ENCODE data around the gene MYH11. TPM values are rescaled to one million over a fixed set of nuclear protein-coding genes. Genes with fewer than 3 reads are reported as not detected.

MYH11 gene
- total and polyA plus RNA-seq, 2 of the 13 experiments (the other 11 are each of a cell fraction or from before 2014, with no cell fraction given), result not detected

DNA sequence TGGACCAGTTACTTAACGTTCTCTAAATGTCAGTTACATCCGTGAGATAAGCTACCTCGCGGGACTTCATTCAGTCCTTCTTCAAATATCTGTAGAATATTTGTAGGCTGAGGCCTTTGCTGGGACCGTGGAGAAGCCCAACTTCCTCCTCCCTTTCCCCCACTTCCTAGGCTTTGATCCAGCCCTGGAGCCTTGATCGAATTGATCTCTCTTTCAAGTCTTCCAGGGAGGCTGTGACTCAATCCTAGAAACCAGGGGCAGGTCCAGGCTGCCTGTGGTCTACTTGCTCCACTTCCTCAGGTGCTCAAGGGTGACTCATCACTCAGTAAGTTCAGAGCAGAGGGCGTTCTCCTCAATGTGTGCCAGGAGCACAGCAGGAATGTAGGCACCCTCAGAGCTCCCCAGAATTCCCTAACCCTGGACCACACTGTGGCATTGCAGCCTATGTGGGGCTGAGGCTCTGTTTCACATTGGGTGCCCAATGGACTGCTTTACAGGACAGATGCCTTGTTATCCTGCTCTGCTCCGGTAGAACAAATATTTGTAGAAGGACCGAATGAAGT is 42.8 kb upstream of the MYH11 start (continued):
- TF ChIP-seq DPF2 (CRISPR knock-in tag; IDR thresholded peaks at IDR 0.05; ENCODE audit: borderline replicate concordance, low read depth) (peak; percentile 66; the same call in 1 of the 2 replicates), PRDM10 (CRISPR knock-in tag; IDR thresholded peaks at IDR 0.05; ENCODE audit: low read depth) (peak; percentile 22; the same call in 1 of the 2 replicates), ELF3 (CRISPR knock-in tag; IDR thresholded peaks at IDR 0.05) (peak; percentile 88), ZMYM2 (CRISPR knock-in tag; IDR thresholded peaks at IDR 0.05) (peak; percentile 25), PHF21A (CRISPR knock-in tag; IDR thresholded peaks at IDR 0.05) (peak; percentile 58; the same call in 1 of the 2 replicates), ZNF605 (CRISPR knock-in tag; IDR thresholded peaks at IDR 0.05) (peak; percentile 67), NCOA5 (CRISPR knock-in tag; IDR thresholded peaks at IDR 0.05) (no peak), ZSCAN9 (CRISPR knock-in tag; IDR thresholded peaks at IDR 0.05; ENCODE audit: borderline replicate concordance) (peak; percentile 59; the same call in 1 of the 2 replicates), POLR2G (IDR thresholded peaks at IDR 0.05; ENCODE audit: low read depth, low read length) (peak; percentile 38; the same call in 1 of the 2 replicates), ASH2L (IDR thresholded peaks at IDR 0.05; ENCODE audit: insufficient read length, low read depth, low read length) (peak; percentile 28), ZBTB38 (CRISPR knock-in tag; IDR thresholded peaks at IDR 0.05) (peak; percentile 58; the same call in 1 of the 2 replicates), FOXA3 (CRISPR knock-in tag; IDR thresholded peaks at IDR 0.05) (peak; percentile 60; the same call in 1 of the 2 replicates), SIN3B (IDR thresholded peaks at IDR 0.05; ENCODE audit: low read length) (no peak), HNF4A (CRISPR knock-in tag; IDR thresholded peaks at IDR 0.05) (peak; percentile 38; the same call in 1 of the 2 replicates)
- TF ChIP-seq, protein P1, sequence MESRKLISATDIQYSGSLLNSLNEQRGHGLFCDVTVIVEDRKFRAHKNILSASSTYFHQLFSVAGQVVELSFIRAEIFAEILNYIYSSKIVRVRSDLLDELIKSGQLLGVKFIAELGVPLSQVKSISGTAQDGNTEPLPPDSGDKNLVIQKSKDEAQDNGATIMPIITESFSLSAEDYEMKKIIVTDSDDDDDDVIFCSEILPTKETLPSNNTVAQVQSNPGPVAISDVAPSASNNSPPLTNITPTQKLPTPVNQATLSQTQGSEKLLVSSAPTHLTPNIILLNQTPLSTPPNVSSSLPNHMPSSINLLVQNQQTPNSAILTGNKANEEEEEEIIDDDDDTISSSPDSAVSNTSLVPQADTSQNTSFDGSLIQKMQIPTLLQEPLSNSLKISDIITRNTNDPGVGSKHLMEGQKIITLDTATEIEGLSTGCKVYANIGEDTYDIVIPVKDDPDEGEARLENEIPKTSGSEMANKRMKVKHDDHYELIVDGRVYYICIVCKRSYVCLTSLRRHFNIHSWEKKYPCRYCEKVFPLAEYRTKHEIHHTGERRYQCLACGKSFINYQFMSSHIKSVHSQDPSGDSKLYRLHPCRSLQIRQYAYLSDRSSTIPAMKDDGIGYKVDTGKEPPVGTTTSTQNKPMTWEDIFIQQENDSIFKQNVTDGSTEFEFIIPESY (CRISPR knock-in tag; IDR thresholded peaks at IDR 0.05), result peak; percentile 46; the same call in 1 of the 2 replicates
- TF ChIP-seq, protein P2, sequence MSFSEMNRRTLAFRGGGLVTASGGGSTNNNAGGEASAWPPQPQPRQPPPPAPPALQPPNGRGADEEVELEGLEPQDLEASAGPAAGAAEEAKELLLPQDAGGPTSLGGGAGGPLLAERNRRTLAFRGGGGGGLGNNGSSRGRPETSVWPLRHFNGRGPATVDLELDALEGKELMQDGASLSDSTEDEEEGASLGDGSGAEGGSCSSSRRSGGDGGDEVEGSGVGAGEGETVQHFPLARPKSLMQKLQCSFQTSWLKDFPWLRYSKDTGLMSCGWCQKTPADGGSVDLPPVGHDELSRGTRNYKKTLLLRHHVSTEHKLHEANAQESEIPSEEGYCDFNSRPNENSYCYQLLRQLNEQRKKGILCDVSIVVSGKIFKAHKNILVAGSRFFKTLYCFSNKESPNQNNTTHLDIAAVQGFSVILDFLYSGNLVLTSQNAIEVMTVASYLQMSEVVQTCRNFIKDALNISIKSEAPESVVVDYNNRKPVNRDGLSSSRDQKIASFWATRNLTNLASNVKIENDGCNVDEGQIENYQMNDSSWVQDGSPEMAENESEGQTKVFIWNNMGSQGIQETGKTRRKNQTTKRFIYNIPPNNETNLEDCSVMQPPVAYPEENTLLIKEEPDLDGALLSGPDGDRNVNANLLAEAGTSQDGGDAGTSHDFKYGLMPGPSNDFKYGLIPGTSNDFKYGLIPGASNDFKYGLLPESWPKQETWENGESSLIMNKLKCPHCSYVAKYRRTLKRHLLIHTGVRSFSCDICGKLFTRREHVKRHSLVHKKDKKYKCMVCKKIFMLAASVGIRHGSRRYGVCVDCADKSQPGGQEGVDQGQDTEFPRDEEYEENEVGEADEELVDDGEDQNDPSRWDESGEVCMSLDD (CRISPR knock-in tag; IDR thresholded peaks at IDR 0.05; ENCODE audit: borderline replicate concordance), result peak; percentile 78; the same call in 1 of the 2 replicates
- TF ChIP-seq, protein P3, sequence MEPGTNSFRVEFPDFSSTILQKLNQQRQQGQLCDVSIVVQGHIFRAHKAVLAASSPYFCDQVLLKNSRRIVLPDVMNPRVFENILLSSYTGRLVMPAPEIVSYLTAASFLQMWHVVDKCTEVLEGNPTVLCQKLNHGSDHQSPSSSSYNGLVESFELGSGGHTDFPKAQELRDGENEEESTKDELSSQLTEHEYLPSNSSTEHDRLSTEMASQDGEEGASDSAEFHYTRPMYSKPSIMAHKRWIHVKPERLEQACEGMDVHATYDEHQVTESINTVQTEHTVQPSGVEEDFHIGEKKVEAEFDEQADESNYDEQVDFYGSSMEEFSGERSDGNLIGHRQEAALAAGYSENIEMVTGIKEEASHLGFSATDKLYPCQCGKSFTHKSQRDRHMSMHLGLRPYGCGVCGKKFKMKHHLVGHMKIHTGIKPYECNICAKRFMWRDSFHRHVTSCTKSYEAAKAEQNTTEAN (CRISPR knock-in tag; conservative IDR thresholded peaks at IDR 0.05), result no peak
- TF ChIP-seq, protein P4, sequence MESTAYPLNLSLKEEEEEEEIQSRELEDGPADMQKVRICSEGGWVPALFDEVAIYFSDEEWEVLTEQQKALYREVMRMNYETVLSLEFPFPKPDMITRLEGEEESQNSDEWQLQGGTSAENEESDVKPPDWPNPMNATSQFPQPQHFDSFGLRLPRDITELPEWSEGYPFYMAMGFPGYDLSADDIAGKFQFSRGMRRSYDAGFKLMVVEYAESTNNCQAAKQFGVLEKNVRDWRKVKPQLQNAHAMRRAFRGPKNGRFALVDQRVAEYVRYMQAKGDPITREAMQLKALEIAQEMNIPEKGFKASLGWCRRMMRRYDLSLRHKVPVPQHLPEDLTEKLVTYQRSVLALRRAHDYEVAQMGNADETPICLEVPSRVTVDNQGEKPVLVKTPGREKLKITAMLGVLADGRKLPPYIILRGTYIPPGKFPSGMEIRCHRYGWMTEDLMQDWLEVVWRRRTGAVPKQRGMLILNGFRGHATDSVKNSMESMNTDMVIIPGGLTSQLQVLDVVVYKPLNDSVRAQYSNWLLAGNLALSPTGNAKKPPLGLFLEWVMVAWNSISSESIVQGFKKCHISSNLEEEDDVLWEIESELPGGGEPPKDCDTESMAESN (CRISPR knock-in tag; conservative IDR thresholded peaks at IDR 0.05), result 0 out of 2 replicates have a peak, but pooled peaks have one; percentile 55

Data from HepG2 (cell line).